Right lobe of liver (tissue), 4 donors: Measurements from ENCODE around the gene SLC8A2.

ENCODE experiments used
- POLR2A ChIP-seq: fragments of 450-650 bp; IDR thresholded peaks from one replicate; pipeline ENCODE4 v1.6.1; 2017; ENCODE audit warnings: antibody characterized with exemption, mild to moderate bottlenecking
- TF ChIP-seq, protein P1 (sequence below), 4 donors: fragments of 200-600 bp in 3 of 4; fragments of 450-650 bp in 1 of 4; IDR thresholded peaks; one replicate each; pipeline versions ENCODE4 v1.5.1 to v1.8.0; 2016 to 2022; ENCODE audit warnings: antibody characterized with exemption in 4 of 4, mild to moderate bottlenecking in 2 of 4
- donor health status: DM: no; HTN: no; CAD: no.
- donor health status: DM: no; HTN: no; CAD: no.
- donor health status: DM: no; HTN: yes; CAD: no.

DNA sequence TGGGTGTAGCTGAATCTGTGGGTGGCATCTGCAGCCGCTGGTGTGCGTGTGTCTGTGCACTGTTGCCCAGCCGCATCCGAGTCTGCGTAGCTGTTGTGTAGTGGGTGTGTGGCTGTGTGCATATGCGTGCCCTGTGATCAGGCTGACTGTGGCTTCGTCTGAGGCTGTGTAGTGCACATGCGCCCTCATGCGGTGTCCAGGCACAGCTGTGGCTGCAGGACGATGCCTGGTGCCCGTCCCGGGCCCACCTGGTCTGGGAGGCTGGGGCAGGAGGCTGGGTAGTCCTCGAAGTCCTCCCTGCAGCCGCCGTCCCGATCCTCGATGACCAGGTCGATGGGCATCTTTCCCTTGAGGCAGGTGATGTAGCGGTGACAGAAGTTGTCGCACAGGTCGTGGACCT lies 57.2 kb downstream of the SLC8A2 start:
- TF ChIP-seq, protein P1, sequence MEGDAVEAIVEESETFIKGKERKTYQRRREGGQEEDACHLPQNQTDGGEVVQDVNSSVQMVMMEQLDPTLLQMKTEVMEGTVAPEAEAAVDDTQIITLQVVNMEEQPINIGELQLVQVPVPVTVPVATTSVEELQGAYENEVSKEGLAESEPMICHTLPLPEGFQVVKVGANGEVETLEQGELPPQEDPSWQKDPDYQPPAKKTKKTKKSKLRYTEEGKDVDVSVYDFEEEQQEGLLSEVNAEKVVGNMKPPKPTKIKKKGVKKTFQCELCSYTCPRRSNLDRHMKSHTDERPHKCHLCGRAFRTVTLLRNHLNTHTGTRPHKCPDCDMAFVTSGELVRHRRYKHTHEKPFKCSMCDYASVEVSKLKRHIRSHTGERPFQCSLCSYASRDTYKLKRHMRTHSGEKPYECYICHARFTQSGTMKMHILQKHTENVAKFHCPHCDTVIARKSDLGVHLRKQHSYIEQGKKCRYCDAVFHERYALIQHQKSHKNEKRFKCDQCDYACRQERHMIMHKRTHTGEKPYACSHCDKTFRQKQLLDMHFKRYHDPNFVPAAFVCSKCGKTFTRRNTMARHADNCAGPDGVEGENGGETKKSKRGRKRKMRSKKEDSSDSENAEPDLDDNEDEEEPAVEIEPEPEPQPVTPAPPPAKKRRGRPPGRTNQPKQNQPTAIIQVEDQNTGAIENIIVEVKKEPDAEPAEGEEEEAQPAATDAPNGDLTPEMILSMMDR (IDR thresholded peaks at IDR 0.05), result peak; percentile 15 to 35 (median 27)
- no peak for TF ChIP-seq POLR2A
